ENCODE data around the gene WFDC2.
"Not testable (repeated sequence)": the region's sequence is repeated elsewhere in the genome, so short reads cannot be mapped to it uniquely, and the experiment has no call there.

Gene WFDC2

DNA sequence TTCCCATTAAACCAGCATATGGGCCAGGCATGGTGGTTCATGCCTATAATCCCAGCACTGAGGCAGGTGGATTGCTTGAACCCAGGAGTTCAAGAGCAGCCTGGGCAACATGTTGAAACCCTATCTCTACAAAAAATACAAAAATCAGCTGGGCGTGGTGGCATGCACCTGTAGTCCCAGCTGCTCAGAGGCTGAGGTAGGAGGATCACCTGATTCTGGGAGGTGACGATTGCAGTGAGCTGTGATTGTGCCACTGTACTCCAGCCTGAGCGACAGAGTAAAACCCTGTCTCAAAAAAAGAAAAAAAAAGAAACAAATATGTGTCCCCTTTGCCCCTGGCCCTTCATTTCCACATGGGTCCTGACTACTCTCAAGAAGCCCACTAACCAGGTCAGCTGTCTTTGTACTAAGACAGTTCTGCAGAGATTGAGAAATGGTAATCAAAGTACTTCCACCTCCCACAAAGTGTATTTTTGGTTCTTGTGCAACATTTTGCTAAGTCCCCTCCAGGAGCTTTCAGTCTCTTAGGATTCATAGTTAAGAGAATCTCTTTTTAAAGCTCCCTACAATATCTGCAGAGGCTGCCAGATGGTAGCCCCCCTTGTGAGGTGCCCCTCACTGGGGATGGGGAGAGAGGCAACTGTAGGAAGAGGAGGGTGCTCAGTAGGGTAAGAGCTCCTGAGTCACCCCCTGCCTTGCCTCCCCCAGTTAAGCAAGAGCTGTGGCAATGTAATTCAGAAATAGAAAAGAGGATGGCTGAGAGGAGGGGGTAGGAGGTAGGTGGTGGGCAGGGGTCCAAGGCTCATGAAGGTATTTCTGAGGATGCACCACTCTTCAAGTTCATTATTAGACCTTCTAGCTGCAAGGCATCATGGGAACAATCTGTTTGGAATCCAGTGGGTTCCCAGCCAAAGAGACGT lies 16.5 kb upstream of the WFDC2 start:
- no peak for DNase-seq

DNA sequence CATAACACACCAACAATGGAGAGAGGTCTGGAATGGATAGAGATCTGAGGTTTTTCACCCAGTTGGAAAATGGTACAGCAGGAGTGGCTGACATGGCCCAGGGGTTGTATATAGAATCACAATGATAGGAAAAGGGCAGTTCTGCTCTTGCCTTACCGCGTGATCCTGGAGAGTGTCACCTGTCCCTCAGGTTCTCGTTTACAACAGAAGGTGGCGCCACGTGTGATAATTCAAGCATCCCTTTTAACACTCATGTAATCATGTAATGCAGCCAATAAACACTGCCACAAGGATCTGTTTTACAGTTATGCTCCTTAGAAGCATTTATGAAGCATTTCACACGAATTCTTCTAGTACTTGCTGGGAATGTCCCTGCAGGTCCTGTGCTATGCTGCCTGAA lies 12.9 kb upstream of the WFDC2 start:
- peak; percentile 42 for DNase-seq

DNA sequence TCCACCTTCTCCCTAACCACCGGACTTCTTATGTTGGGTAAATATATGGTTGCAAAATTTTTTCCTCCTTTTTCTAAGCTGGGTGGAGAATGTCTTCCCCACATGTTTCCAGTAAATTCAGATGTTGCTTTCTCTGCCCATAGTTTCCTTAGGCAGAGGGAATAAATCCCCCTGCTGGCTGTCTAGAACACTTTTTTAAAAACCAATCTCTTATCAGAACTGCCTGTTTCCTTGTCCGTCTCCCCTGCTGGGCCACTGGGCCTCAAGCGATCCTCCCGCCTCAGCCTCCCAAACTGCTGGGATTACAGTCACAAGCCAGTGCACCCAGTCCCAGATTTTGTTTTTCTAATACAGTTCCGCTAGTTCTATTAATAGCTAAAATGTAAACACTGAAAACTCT lies 9.9 kb upstream of the WFDC2 start:
- DNase-seq, result no peak

DNA sequence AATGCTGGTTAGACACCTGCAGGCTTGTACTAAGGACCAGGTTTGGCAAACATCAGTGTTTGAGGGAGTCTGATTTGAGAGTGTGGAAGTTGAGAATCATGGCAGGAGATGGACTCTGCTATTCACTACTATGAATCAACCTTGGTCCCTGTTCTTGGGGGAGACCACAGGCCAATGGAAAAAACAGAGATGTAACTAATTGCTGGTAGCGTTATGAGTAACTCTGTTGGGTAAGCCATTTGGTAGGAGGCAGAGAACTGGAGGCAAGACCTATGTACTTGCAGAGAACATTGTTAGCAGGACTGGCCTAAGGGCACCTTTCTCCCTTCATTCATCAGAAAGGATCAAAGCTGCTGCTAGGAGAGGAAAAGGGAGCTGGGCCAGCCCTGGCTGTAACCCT lies 8.3 kb upstream of the WFDC2 start:
- no peak for DNase-seq

DNA sequence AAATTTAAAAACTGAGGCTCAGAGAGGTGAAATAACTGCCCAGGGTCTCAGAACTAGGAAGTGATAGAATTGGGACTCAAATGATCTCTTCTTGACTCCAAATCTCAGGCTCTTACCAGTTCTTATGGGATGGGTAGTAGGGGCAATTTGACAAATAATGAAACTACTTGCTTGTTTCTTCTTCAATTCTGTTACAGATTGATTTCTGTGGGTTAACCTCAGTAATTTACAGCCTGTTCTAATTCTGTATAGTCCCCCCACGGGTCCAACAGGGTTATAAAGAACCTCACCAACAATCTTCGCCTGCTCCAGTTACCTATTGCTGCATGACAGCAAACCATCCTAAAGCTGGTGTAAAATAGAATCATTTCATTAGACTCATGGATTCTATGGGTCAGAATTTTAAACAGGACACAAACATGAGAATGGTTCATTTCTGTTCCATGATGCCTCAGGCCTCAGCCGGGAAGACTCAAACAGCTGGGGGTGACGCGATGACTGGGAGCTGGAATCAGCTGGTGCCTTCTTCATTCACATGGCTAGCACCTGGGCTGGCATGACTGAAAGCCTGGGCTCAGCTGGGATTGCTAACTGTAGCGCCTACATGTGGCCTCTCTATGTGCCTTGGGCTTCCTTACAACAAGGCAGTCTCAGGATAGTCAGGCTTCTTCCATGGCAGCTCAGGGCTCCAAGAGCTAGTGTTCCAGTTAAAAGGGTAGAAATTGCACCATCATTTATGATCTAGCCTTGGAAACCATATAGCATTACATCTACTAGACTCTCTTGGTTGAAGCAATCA lies 6.6 kb upstream of the WFDC2 start:
- DNase-seq, result no peak

DNA sequence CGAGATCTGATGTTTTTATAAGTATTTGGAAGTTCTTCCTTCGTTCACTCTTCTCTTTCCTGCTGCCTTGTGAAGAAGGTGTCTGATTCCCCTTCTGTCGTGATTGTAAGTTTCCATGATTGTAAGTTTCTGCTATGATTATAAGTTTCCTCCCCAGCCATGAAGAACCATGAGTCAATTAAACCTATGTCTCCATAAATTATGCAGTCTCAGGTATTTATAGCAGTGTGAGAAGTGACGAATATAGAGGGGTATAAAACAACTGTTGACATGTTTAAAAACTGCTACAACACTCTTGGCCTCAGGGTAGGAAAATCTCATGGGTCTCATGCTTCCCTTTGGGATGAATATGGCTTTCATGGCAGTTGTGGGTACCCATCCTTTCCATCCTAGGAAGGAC lies 5.8 kb upstream of the WFDC2 start:
- no peak for DNase-seq

DNA sequence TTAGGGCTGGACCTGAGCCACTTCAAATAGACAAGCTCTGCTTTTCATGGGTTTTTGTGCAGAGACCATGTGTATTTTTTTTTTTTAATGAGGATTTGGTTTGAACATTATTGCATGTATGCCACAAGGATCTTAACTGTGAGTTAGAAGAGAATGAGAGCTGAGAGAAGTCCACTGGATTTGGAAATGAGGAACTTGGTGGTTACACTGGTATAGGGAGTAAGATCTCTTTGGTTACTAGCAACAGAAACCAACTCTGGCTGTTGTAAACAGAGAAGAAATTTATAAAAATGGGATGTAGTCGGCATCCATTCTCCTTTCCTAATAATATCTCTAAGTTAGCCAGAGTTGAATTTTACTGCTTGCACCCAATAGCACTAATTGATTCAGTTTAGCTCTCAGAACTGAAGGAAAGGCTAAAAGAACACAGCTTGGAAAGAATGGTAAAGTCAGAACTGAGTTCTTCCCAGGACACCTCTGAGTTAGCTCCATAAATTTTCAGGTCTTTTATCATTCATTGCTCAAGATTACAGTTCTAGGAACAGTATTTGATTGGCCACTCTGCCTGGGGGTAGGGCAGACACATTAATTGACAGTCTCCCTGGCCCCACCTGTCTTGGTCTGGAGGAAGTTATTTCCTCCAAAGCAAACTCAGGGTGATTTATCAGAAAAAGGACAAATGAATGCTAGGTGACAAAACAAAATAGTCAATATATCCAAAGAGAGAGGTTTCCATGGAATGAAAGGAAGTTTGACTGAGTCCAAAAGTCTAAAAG lies 3.9 kb upstream of the WFDC2 start:
- DNase-seq, result no peak

DNA sequence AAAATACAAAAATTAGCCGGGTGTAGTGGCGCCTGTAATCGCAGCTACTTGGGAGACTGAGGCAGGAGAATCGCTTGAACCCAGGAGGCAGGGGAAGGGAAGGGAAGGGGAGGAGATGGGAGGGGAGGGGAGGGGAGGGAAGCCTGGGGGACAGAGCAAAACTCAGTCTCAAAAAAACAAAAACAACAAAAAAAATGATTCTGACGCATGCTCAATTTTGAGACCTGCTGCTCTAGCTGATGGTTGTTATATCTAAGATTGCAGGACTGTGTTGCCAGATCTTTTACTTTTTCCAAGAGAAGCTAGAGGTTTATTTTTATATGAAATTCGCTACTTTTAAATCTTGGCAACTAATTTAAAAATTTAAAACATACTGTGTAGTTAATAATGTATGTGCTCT lies 2.4 kb upstream of the WFDC2 start:
- no peak for DNase-seq

DNA sequence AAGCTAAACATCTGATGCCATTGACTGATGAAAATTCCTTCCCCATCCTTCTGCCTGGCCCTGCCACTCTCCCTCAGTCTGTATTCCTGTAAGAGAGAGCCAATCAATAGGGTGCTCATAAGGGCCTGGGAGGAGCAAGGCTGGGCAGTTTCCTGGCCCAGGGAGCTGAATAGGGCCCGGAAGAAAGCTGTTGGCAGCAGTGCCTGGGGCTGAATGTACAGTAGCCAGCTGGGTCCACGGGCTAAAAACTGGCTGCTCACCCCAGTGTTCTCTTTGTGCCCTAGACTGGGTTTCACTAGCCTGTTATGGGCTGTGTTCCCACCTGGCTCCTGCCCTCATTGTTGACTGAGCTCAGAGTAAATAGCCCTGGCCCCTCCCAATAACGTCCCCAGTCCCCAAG lies 1.7 kb upstream of the WFDC2 start:
- DNase-seq, result no peak

DNA sequence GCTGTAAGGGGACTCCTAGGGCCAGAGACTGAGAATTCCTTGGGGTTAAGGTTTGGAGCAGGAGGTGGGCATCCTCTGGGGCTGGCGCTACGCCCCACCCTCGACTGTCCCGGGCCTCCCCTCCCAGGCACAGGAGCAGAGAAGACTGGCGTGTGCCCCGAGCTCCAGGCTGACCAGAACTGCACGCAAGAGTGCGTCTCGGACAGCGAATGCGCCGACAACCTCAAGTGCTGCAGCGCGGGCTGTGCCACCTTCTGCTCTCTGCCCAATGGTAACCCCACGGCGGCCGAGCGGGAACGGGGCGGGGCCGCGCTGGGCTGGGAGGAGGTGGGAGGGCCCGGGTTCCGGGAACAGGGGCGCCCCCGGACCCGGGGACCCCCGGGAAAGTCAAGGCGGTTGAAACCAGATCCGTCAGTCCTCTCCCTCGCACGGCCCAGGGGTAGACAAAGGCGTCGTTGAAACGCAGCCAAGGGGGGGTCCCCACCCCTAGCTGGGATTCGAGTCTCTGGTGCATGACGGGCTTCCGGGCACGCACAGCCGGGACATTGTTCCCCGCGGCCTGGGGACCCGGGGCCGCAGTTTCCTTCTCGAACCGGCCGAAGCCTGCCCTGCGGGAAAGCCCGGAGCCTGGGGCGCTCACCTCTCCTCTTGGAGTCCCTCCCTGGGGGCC lies 844 bp downstream of the WFDC2 start:
- DNase-seq, result no peak

DNA sequence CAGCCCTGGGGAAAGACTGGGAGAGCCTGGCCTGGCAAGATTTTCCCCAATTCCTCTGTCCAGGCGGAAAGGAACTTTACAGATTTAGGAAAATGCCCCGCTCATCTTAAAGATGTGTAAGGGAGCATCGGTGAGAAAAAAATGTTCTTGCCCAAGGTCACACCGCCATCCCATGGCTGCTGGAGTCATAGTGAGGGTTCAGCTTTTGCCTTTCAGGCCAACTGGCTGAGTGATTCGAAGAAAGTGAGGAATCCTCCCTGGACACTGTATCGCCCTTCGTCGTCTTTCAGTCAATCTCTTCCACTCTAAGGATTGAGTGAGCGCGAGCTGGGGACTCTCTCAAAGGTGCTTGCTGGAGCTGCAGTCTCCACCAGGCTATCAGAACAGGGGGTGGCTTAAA lies 1.4 kb downstream of the WFDC2 start:
- DNase-seq, result no peak

DNA sequence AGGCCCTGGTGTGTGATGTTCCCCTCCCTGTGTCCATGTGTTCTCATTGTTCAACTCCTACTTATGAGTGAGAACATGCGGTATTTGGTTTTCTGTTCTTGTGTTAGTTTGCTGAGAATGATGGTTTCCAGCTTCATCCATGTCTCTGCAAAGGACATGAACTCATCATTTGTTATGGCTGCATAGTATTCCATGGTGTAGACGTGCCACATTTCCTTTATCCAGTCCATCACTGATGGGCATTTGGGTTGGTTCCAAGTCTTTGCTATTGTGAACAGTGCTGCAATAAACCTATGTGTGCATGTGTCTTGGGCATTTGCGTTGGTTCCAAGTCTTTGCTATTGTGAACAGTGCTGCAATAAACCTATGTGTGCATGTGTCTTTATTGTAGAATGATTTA lies 2.7 kb downstream of the WFDC2 start:
- not testable (repeated sequence) for DNase-seq

DNA sequence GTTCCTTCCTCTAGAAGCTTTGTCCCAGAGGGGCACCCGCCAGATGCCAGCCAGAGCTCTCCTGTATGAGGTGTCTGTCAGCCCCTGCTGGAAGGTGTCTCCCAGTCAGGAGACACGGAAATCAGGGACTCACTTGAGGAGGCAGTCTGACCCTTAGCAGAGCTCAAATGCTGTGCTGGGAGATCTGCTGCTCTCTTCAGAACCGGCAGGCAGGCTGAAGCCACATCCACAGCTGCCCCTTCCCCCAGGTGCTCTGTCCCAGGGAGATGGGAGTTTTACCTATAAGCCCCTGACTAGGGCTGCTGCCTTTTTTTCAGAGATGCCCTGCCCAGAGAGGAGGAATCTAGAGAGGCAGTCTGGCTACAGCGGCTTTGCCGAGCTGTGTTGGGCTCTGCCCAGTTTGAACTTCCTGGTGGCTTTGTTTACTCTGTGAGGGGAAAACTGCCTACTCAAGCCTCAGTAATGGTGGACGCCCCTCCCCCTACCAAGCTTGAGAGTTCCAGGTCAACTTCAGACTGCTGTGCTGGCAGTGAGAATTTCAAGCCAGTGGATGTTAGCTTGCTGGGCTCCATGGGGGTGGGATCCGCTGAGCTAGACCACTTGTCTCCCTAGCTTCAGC lies 8.1 kb downstream of the WFDC2 start:
- DNase-seq, result not testable (repeated sequence)

DNA sequence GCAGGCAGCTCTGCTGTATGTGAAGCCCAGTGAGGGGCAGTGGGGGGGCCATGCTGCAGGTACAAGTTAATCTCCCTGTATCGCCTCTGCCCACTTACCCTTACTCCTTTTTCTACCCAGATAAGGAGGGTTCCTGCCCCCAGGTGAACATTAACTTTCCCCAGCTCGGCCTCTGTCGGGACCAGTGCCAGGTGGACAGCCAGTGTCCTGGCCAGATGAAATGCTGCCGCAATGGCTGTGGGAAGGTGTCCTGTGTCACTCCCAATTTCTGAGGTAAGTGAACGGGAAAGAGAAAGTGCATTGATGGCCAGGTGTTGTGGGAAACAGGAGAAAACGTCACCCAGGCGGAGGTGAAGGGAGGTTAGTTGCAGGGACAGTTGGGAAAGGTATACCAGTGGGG lies 10.3 kb downstream of the WFDC2 start:
- no peak for DNase-seq

DNA sequence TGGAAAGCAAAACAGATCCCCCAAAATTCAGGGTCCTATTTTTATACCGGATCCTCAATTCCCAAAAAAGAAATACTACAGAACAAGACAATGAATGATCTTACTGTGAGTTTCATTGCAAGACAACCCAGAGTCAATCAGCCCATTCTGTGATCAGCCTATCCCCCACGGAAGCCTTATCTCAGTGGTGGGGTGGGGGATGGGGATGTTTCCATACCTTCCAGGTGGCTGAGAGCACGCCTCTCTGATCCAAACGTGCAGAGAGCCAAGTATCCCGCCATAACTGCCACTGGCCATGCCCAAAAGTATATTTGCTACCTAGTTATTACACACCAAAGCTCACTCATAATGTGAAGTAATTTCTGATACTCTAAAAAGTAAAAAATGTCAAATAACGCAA lies 15.1 kb downstream of the WFDC2 start:
- DNase-seq, result no peak

DNA sequence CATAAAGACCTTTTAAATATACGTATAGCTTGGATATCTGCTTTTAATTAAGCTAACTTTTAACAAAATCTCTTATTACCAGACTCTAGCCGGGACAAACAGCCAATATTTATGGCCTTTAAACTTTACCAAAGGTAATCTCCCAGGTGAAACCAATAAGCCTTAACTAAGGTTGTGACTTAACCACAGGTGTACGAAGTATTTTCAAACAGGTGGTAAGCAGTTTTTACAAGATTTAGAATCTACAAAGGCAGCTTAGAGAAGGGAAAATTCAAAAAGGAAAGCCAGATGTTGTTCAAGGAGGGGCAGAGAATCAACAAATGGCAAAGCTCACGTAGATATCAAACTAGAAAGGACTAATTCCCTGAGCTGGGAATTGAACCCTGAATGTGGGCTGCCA lies 15.8 kb downstream of the WFDC2 start:
- DNase-seq, result no peak

DNA sequence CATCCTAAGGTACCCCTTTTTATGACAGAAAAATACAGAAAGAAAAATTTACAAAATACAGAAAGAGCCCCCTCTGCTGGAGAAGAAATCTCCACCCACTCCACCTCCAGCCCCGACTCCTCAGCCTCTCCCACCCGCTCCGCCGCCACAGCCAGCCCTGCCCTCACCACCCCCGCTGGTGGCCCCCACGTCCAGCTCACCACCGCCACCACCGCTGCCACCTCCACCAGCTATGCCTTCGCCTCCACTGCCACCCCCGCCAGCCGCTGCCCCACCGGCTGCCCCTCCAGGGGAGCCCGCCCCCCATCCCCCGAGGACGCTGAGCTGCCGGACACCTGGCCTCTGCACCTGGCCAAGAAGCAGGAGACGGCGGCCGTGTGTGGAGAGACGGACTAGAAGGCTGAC lies 17.7 kb downstream of the WFDC2 start:
- no peak for DNase-seq

DNA sequence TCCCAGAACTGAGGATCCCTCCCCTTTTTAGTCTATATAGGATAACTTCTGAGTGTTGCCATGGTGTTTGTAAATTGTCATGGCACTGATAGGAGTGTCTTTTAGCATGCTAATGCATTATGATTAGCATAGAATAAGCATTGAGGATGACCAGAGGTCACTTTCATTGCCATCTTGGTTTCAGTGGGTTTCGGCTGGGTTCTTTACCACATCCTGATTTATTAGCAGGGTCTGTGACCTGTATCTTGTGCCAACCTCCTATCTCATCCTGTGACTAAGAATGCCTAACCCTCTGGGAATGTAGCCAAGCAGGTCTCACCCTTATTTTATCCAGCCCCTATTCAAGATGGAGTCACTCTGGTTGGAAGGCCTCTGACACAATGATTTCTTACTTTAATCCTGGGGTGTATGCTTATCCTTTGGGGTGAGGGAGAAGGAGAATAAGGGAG lies 19.6 kb downstream of the WFDC2 start:
- DNase-seq, result no peak

DNA sequence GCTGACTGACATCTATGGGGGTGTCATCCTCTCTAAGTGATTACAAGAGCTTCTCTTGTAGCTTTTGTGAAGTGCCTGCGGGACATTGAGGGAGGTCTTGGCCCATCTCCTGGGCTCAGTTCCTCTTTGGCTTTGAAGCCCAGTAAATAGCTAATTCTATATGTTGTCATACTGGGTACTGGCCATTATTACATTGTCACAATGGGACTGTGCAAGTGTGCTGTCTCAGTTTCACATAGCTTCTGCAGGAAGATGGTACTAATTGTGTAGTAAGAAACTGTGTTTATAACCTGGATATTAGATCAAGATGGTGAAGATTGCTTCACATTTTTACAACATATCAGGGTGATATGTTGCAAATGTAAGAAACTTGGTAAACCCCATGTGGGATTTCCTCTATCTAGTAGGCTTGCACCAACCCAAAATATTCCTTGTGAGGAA lies 26.0 kb downstream of the WFDC2 start:
- DNase-seq, result no peak

DNA sequence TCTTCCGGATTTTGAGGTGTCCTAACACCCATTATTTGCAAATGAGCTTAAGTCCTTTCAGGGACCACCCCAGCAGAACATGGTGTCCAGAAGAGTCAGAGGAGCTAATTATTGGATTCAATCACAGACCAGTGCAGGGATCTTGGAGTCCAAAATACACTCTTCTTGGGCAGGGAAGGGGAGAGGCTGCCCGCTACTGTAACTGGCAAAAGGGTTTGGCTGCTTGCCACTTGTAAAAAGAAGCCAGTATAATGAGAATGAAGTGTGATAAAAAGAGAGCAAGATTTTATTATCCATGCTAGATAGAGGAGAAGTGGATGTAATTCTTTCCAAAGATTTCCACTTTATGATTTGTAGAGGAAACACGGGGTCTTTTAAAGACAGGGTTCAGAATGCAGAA lies 26.6 kb downstream of the WFDC2 start:
- DNase-seq, result no peak

DNA sequence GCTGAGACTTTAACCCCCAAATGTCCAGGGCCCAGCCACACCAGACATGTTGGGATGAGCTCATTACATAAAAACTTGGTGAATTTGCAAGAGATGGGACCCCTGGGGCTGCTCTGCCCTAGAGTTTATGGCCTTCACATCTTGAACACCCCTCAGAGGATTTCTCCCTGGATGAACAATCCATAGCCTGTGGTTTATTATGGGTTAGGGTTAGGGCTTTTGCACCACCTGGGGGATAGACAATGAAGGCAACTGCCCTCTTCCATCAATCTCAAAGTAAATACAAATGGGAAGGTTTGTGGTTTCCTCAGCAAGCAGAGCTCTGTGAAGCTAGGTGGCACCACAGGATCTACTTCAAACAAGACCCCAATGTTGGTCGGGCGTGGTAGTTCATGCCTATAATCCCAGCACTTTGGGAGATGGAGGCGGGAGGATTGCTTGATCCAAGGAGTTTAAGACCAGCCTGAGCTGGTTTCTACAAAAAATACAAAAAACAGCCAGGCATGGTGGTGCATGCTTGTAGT lies 28.5 kb downstream of the WFDC2 start:
- DNase-seq, result no peak

DNA sequence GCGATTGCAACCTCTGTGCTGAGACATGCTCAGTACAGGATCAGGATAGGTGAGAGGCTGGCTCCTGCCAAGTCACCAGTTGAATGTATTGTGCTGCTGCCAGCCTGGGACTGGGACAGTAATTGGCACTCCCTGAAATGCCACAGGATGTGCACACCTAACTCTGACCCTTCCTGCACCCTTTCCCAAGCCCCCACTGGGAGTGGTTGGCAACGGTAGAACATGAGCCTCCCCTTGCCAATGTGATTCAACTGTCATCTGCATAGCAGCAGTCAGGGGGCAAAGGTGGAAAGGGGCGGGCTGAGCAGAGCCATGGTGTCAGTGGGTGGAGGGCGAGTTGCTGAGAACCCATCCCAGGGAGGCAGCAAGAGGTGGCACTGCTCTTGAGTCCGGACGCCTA lies 30.5 kb downstream of the WFDC2 start:
- no peak for DNase-seq
